H9 (cell line): ENCODE measurements around the gene ZNF672. TPM values are rescaled to one million over a fixed set of nuclear protein-coding genes. Genes with fewer than 3 reads are reported as not detected.

Source experiments
- DNase-seq: peaks from one replicate; pipeline ENCODE4 v3.0.0-alpha.2; 2017
- H2AFZ ChIP-seq: one replicate; pipeline ENCODE4 v1.6.1; 2013; ENCODE audit warnings: mild to moderate bottlenecking, low read length, control low read depth, moderate library complexity
- H2AK5ac ChIP-seq: 2 replicates; pipeline ENCODE4 v1.6.1; 2013; ENCODE audit warnings: low read length, control low read depth, mixed read lengths; ENCODE audit not compliant: insufficient read length
- H2BK120ac ChIP-seq: one replicate; pipeline ENCODE4 v1.6.1; 2013; ENCODE audit warnings: low read depth, mild to moderate bottlenecking, low read length, control low read depth, inconsistent platforms; ENCODE audit not compliant: poor library complexity, severe bottlenecking
- H2BK12ac ChIP-seq: 2 replicates; pipeline ENCODE4 v1.6.1; 2013; ENCODE audit warnings: low read length, control low read depth, mixed read lengths, low read depth; ENCODE audit not compliant: insufficient read length
- H2BK15ac ChIP-seq: 2 replicates; pipeline ENCODE4 v1.6.1; 2013; ENCODE audit warnings: low read depth, low read length, control low read depth
- H2BK20ac ChIP-seq: one replicate; pipeline ENCODE4 v1.6.1; 2013; ENCODE audit warnings: low read depth, mild to moderate bottlenecking, low read length, control low read depth, inconsistent platforms; ENCODE audit not compliant: poor library complexity, severe bottlenecking
- H2BK5ac ChIP-seq: 2 replicates; pipeline ENCODE4 v1.6.1; 2013; ENCODE audit warnings: low read length, control low read depth, mixed read lengths; ENCODE audit not compliant: insufficient read length
- H3K14ac ChIP-seq: 2 replicates; pipeline ENCODE4 v1.6.1; 2013; ENCODE audit warnings: low read length, control low read depth; ENCODE audit not compliant: insufficient read depth
- H3K18ac ChIP-seq: 2 replicates; pipeline ENCODE4 v1.6.1; 2013; ENCODE audit warnings: low read depth, mild to moderate bottlenecking, mixed read lengths, low read length, control low read depth; ENCODE audit not compliant: insufficient read length
- H3K23ac ChIP-seq: 2 replicates; pipeline ENCODE4 v1.6.1; 2013; ENCODE audit warnings: low read length, control low read depth, mixed read lengths, low read depth; ENCODE audit not compliant: insufficient read length
- H3K23me2 ChIP-seq: 2 replicates; pipeline ENCODE4 v1.6.1; 2013; ENCODE audit warnings: low read depth, mild to moderate bottlenecking, mixed read lengths, low read length, control low read depth; ENCODE audit not compliant: insufficient read length, poor library complexity, severe bottlenecking
- H3K27ac ChIP-seq: 2 replicates; pipeline ENCODE4 v1.5.1; 2013; ENCODE audit warnings: low read length, control low read depth, mixed read lengths, low read depth; ENCODE audit not compliant: insufficient read length
- H3K27me3 ChIP-seq: 2 replicates; pipeline ENCODE4 v1.6.1; 2013; ENCODE audit warnings: low read length, control low read depth, inconsistent platforms; ENCODE audit not compliant: insufficient read depth
- H3K4ac ChIP-seq: 2 replicates; pipeline ENCODE4 v1.6.1; 2013; ENCODE audit warnings: low read depth, mild to moderate bottlenecking, control low read depth, inconsistent platforms, low read length, moderate library complexity
- H3K4me1 ChIP-seq: 2 replicates; pipeline ENCODE4 v1.6.1; 2013; ENCODE audit warnings: low read length, control low read depth, inconsistent platforms; ENCODE audit not compliant: insufficient read depth
- H3K4me2 ChIP-seq: 2 replicates; pipeline ENCODE4 v1.6.1; 2013; ENCODE audit warnings: low read length, control low read depth, mixed read lengths; ENCODE audit not compliant: insufficient read length, insufficient read depth
- H3K56ac ChIP-seq: 2 replicates; pipeline ENCODE4 v1.6.1; 2013; ENCODE audit warnings: low read depth, mild to moderate bottlenecking, mixed read lengths, low read length, control low read depth; ENCODE audit not compliant: insufficient read length
- H3K79me1 ChIP-seq: 2 replicates; pipeline ENCODE4 v1.6.1; 2013; ENCODE audit warnings: low read depth, mild to moderate bottlenecking, moderate library complexity, low read length, control low read depth, inconsistent platforms; ENCODE audit not compliant: insufficient read depth, poor library complexity, severe bottlenecking
- H3K79me2 ChIP-seq: 2 replicates; pipeline ENCODE4 v1.6.1; 2013; ENCODE audit warnings: low read length, control low read depth, inconsistent platforms; ENCODE audit not compliant: insufficient read depth
- H3K9ac ChIP-seq: 2 replicates; pipeline ENCODE4 v1.6.1; 2013; ENCODE audit warnings: low read length, control low read depth, mixed read lengths; ENCODE audit not compliant: insufficient read length; ENCODE audit errors: extremely low read depth
- H3K9me3 ChIP-seq: one replicate; pipeline ENCODE4 v1.6.1; 2013; ENCODE audit warnings: low read depth, low read length, inconsistent platforms; ENCODE audit not compliant: control insufficient read depth
- H3T11ph ChIP-seq: one replicate; pipeline ENCODE4 v1.6.1; 2013; ENCODE audit warnings: mild to moderate bottlenecking, low read length, control low read depth, inconsistent platforms
- H4K20me1 ChIP-seq: one replicate; pipeline ENCODE4 v1.6.1; 2013; ENCODE audit not compliant: control insufficient read depth, insufficient read length, insufficient read depth
- H4K5ac ChIP-seq: 2 replicates; pipeline ENCODE4 v1.6.1; 2013; ENCODE audit warnings: low read depth, mild to moderate bottlenecking, mixed read lengths, low read length, control low read depth; ENCODE audit not compliant: insufficient read length
- H4K8ac ChIP-seq: replicated peaks from 2 replicates; pipeline ENCODE4 v1.6.1; 2013; ENCODE audit warnings: low read length, control low read depth, mixed read lengths, low read depth; ENCODE audit not compliant: insufficient read length
- H4K91ac ChIP-seq: 2 replicates; pipeline ENCODE4 v1.6.1; 2013; ENCODE audit warnings: low read depth, mild to moderate bottlenecking, moderate library complexity, mixed read lengths, low read length, control low read depth; ENCODE audit not compliant: insufficient read length
- H3K27ac Mint-ChIP-seq, 3 experiments: 2 replicates in 2 of 3; 3 replicates in 1 of 3; pipeline ENCODE4 v1.8.0; 2020 to 2021; ENCODE audit warnings: mixed read lengths in 3 of 3, mild to moderate bottlenecking in 1 of 3, moderate library complexity in 1 of 3
- H3K27me3 Mint-ChIP-seq: 2 replicates; pipeline ENCODE4 v1.8.0; 2021; ENCODE audit warnings: low read depth, mild to moderate bottlenecking, moderate library complexity, mixed read lengths
- H3K36me3 Mint-ChIP-seq, 3 experiments: 2 replicates in 2 of 3; 3 replicates in 1 of 3; pipeline ENCODE4 v1.8.0; 2020 to 2021; ENCODE audit warnings: low read depth in 3 of 3, mixed read lengths in 3 of 3; ENCODE audit not compliant: insufficient read depth in 1 of 3
- H3K4me1 Mint-ChIP-seq, 2 experiments: 2 replicates each; pipeline ENCODE4 v1.8.0; 2020; ENCODE audit warnings: mixed read lengths in 2 of 2
- H3K4me3 Mint-ChIP-seq, 2 experiments: 2 replicates in 1 of 2; 3 replicates in 1 of 2; pipeline ENCODE4 v1.8.0; 2020 to 2021; ENCODE audit warnings: mild to moderate bottlenecking in 2 of 2, mixed read lengths in 2 of 2, moderate library complexity in 1 of 2
- H3K9me3 Mint-ChIP-seq, 2 experiments: 2 replicates in 1 of 2; 3 replicates in 1 of 2; pipeline ENCODE4 v1.8.0; 2020; ENCODE audit warnings: mild to moderate bottlenecking in 2 of 2, mixed read lengths in 2 of 2, moderate library complexity in 1 of 2
- WGBS: extraction: QIAGEN DNeasy Blood & Tissue Kit; methylation state at CpG from one replicate; pipeline ENCODE4 v1.1.7; 2013; ENCODE audit warnings: missing lambda C conversion rate, low lambda C conversion rate, mixed read lengths; ENCODE audit not compliant: insufficient read length; ENCODE audit errors: extremely low coverage; 5-methylcytosine and 5-hydroxymethylcytosine counted together
- total RNA-seq: library from RNA; stranded (reverse); gene quantifications from 2 replicates; pipeline ENCODE4 v1.2.1, GENCODE V29; 2021
- TF ChIP-seq, protein P1 (sequence below): fragments of 200-600 bp; sonication (generic); conservative IDR thresholded peaks from 3 replicates; pipeline ENCODE4 v1.8.0; 2021; ENCODE audit warnings: antibody characterized with exemption, mild to moderate bottlenecking

ZNF672 gene
- total RNA-seq, 1 experiment from 2014 or later, result 29.4 TPM

- Histone ChIP-seq H3K9me3 (no peaks in the 10 kb centered on the region), H3K4me1 (no peaks in the 10 kb centered on the region), H3K27ac (peak within 1 kb of the TSS; percentile 30), H3K4ac (no peak within 1 kb of the TSS; the same call in none of the 2 replicates), H3K23me2 (peaks cover 4% of the 10 kb centered on the region), H2BK5ac (peak within 1 kb of the TSS; percentile 23), H4K20me1 (no peaks in the 10 kb centered on the region), H3K23ac (no peak within 1 kb of the TSS), H3K27me3 (no peaks in the 10 kb centered on the region), H3K14ac (peak within 1 kb of the TSS; percentile 91; the same call in 1 of the 2 replicates), H4K91ac (no peak within 1 kb of the TSS), H3K9ac (peak within 1 kb of the TSS; percentile 87), H4K5ac (no peak within 1 kb of the TSS), H3K56ac (no peak within 1 kb of the TSS), H2BK15ac (no peak within 1 kb of the TSS), H3K18ac (peak within 1 kb of the TSS; percentile 96), H3K79me1 (peaks cover 12% of the 10 kb centered on the region), H2AFZ (peak within 1 kb of the TSS; percentile 98), H2AK5ac (no peak within 1 kb of the TSS), H3K79me2 (peaks cover 5% of the 10 kb centered on the region; the same call in 1 of the 2 replicates), H2BK20ac (no peak within 1 kb of the TSS), H2BK120ac (no peak within 1 kb of the TSS), H3T11ph (no peak within 1 kb of the TSS), H3K4me2 (peak within 1 kb of the TSS; percentile 79), H2BK12ac (no peak within 1 kb of the TSS), H4K8ac (no peak within 1 kb of the TSS)
- Mint-ChIP-seq H3K4me1 (peaks cover 17 to 29% of the 10 kb centered on the region in 2 experiments), H3K27me3 (no peaks in the 10 kb centered on the region; the same call in none of the 2 replicates), H3K36me3 (peaks cover 9 to 31% (median 26%) of the 10 kb centered on the region in 3 experiments; a peak in 6 of 7 replicates), H3K4me3 (peak within 1 kb of the TSS; percentile 87 to 90), H3K9me3 (peaks cover 3 to 6% of the 10 kb centered on the region in 2 experiments), H3K27ac (peak within 1 kb of the TSS; percentile 98 to 100 (median 99))
- no CpG with 5 or more reads among the region's 56 CpGs for WGBS
- DNase-seq, result peak; percentile 92
- TF ChIP-seq, protein P1, sequence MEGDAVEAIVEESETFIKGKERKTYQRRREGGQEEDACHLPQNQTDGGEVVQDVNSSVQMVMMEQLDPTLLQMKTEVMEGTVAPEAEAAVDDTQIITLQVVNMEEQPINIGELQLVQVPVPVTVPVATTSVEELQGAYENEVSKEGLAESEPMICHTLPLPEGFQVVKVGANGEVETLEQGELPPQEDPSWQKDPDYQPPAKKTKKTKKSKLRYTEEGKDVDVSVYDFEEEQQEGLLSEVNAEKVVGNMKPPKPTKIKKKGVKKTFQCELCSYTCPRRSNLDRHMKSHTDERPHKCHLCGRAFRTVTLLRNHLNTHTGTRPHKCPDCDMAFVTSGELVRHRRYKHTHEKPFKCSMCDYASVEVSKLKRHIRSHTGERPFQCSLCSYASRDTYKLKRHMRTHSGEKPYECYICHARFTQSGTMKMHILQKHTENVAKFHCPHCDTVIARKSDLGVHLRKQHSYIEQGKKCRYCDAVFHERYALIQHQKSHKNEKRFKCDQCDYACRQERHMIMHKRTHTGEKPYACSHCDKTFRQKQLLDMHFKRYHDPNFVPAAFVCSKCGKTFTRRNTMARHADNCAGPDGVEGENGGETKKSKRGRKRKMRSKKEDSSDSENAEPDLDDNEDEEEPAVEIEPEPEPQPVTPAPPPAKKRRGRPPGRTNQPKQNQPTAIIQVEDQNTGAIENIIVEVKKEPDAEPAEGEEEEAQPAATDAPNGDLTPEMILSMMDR, result peak; percentile 67
Observed at GRCh38 chr1:248825909-248826760, 11.9 kb upstream of the ZNF672 start, which contains the start of gene SH3BP5L. SH3BP5L (minus strand) TSS chr1:248825915; CDS start chr1:248824935, 980 bp downstream.
